ENCODE measurements around the gene HAPLN2.
"Not testable (repeated sequence)": the region's sequence is repeated elsewhere in the genome, so short reads cannot be mapped to it uniquely, and the experiment has no call there.

The HAPLN2 gene

DNA sequence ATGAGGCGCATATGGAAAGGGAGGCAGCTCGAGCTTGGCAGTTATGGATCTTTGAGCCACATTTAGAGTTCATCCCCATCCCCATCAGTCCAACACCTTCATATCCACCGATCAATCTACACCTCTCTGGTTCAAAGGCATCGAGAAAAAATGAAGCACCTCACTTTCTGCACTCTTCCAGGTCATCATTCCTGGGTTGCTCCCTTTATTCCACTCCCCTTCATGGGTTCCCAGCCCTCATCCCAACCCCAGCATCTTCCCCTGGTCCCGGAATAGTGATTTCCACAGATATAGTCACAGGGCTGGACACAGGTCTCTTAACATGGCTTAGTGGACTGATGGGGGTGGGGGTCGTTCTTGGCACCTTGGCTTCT lies 354 bp downstream of the HAPLN2 start:
- DNase-seq (ENCODE audit: low read depth in 2 of 2), result no peak

DNA sequence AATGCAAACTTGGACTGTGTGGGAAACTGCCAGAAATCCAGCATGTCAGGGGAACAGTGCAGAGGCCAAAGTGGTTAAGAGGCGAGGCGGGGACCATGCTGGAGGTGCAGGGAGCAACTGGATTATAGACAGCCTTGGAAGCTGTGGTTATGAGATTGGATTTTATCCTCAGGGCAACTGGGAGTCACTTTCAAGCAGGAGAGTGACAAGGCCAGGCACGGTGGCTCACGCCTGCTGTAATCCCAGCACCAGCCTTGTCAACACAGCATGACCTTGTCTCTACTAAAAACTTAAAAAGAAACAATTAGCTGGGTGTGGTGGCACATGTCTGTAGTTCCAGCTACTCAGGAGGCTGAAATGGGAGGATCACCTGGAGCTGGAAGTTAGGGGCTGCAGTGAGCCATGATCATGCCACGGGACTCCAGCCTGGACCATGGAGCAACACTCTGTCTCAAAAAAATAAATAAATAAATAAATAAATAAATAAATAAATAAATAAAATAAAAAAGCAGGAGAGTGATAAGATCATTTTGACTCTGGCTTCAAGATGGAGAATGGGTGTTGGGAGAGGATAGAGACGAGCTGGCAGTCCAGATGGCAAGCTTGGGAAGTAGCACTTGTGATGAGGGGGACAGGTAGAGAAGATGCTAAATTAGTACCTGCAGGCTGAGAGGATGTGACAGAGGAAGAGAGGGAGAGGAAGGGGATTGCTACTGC lies 3.5 kb downstream of the HAPLN2 start:
- no peak for DNase-seq (ENCODE audit: low read depth in 2 of 2)

DNA sequence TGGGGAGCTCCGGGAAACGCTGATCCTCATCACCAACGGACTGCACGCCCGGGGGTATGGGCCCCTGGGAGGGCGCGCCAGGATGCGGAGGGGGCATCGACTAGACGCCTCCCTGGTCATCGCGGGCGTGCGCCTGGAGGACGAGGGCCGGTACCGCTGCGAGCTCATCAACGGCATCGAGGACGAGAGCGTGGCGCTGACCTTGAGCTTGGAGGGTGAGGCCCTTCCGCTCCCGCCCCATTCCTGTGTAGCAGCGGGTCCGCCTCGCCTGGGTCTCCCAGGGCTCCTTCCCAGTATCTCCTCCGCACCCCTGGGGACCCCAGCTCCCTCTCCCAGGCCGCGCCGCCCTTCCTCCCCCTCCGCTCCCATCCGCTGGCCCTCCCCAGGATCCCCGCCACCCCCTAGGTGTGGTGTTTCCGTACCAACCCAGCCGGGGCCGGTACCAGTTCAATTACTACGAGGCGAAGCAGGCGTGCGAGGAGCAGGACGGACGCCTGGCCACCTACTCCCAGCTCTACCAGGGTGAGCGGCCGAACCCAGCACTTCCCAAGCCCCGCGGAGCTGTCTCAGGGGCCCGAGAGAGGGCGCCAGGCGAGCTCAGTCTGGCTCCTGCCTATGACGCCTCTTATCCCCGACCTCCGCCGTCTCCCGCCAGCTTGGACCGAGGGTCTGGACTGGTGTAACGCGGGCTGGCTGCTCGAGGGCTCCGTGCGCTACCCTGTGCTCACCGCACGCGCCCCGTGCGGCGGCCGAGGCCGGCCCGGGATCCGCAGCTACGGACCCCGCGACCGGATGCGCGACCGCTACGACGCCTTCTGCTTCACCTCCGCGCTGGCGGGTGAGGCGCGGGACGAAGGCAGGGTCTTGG lies 5.0 kb downstream of the HAPLN2 start:
- peak in 1 of 2 donors; percentile 32 for DNase-seq (ENCODE audit: low read depth in 2 of 2)

DNA sequence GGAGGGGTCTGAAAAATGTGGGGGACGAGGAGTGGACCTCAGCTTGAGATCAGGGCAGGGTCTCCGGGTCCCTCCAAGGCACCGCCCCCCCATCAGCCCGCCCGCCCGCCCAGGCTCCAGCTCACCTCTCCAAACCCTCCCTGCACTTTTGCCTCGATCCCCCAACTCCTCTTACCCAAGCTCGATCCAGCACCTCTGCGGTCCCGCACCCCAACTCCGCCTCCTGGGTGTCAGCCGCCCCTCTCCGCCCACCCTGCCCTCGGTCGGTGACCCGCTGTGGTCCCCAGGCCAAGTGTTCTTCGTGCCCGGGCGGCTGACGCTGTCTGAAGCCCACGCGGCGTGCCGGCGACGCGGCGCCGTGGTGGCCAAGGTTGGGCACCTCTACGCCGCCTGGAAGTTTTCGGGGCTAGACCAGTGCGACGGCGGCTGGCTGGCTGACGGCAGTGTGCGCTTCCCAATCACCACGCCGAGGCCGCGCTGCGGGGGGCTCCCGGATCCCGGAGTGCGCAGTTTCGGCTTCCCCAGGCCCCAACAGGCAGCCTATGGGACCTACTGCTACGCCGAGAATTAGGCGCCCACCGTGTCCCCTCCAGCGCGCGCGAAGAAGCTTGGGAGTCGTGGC lies 5.7 kb downstream of the HAPLN2 start:
- no peak for DNase-seq (ENCODE audit: low read depth in 2 of 2)

DNA sequence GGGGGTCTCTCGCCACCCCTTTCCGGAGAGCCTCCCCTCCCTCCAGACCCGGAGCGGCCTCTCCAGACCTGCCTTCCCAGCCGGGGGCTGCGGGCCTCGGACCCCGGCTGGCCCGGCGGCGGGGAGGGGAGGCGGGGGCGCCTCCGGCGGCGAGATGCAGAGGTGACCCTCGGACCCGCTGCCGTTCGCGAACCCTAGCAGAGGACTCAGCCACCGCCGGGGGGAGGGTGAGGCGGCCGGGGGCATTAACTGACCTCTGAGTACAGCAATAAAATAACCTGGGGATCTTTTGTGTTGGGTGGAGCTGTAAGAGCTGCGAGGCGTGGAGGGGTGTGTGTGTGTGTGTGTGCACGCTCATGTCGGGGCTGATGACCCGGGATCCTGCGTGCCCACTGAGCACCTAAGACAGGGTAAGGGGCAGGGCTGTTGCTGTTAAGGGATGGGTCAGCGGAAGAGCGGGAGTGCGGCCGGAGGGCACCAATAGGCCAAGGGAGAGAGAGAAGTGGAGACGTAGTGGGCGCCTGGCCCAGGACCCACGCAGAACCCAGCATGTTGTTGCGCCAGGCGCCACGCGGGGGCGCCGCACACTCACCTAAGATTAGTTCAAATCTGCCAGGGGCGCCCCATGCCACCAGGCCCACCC lies 6.3 kb downstream of the HAPLN2 start:
- DNase-seq (ENCODE audit: low read depth in 2 of 2), result peak; percentile 14 to 62

DNA sequence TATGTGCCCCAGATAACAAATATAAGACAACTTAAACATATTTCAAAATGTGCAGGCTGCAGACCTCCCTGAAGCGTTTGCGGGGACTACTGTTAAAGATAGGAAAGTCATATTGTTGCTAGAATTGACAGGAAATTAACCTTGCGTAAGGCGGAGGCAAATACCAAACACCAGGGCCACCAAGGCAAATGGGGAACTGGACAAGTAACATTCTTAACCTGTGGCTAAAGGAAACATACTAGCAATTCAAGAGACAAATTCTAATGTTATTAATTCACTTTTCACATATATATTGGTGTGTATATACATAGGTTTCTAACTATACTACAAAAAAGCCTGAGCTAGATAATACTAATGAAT lies 6.8 kb downstream of the HAPLN2 start:
- DNase-seq (ENCODE audit: low read depth in 2 of 2), result no peak

DNA sequence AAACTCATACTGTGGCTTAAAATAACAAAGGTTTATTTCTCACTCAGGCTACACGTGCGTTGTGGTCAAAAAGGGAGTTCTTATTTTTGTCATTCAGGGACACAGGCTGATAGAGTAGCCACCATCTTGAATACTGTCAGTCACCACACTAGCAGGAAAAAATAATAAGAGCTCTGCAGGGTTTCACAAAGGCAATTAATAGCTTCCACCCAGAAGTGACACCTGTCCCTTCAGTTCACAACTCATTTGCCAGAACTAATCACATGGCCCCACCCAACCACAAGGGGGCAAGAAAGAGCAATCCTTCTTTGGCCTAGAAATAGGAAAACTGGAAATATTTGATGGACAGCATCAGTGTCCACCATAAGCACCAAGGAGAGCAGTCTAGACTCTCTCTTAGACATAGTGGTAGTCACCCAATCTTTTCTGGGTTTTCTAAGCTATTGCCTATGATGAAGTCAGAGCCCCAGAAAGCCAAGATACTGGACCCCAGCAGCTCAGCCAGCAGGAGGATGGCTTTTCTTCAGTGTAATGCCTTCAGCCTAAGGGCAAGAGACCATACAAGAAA lies 8.2 kb downstream of the HAPLN2 start:
- no peak for DNase-seq (ENCODE audit: low read depth in 2 of 2)

DNA sequence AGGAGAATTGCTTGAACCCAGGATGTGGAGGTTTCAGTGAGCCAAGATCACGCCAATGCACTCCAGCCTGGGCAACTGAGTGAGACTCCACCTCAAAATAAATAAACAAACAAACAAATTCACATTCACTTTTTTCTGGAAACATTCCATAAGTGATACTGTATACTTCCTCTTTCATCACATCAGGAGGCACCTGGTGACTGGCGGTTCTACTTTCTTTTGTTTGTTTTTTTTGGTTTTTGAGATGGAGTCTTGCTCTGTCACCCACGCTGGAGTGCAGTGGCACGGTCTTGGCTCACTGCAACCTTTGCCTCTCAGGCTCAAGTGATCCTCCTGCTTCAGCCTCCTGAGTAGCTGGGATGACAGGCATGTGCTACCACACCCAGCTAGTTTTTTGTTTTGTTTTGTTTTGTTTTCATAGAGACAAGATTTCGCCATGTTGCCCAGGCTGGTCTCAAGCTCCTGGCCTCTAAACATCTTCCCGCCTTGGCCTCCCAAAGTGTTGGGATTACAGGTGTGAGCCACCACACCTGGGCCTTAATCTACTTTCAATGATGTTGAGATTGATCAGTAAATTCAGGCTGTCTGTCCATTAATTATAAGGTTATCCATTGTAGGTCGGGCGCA lies 10.7 kb downstream of the HAPLN2 start:
- DNase-seq (ENCODE audit: low read depth in 2 of 2), result no peak

DNA sequence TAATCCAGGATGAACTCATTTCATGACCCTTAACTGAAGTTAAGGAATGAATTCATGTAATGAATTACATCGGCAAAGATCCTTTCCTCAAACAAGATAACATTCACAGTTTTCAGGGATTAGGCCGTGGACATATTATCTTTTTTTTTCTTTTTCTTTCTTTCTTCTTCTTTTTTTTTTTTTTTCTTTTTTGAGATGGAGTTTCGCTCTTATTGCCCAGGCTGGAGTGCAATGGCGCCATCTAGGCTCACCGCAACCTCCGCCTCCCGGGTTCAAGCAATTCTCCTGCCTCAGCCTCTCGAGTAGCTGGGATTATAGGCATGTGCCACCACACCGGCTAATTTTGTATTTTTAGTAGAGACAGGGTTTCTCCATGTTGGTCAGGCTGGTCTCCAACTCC lies 11.9 kb downstream of the HAPLN2 start:
- not testable (repeated sequence) for DNase-seq (ENCODE audit: low read depth in 2 of 2)

DNA sequence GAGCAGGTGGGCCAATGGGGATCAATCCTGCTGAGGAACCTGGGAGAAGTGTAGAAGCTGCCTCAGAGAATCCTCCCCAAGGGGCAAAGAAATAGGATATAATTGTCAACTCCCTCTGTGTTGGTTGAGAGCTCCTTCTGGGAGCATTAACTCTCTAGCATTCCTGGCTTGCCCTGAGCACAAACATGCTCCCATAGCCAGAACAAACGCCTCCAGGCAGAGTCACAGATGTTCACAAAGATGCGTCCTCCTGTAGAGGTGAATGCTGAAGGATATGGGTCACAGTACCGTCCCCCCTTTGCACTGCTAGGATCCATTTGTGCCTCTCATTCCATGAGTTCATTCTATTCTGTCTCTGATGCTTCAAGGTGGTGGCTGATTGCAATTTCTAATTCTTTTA lies 13.1 kb downstream of the HAPLN2 start:
- DNase-seq (ENCODE audit: low read depth in 2 of 2), result no peak

DNA sequence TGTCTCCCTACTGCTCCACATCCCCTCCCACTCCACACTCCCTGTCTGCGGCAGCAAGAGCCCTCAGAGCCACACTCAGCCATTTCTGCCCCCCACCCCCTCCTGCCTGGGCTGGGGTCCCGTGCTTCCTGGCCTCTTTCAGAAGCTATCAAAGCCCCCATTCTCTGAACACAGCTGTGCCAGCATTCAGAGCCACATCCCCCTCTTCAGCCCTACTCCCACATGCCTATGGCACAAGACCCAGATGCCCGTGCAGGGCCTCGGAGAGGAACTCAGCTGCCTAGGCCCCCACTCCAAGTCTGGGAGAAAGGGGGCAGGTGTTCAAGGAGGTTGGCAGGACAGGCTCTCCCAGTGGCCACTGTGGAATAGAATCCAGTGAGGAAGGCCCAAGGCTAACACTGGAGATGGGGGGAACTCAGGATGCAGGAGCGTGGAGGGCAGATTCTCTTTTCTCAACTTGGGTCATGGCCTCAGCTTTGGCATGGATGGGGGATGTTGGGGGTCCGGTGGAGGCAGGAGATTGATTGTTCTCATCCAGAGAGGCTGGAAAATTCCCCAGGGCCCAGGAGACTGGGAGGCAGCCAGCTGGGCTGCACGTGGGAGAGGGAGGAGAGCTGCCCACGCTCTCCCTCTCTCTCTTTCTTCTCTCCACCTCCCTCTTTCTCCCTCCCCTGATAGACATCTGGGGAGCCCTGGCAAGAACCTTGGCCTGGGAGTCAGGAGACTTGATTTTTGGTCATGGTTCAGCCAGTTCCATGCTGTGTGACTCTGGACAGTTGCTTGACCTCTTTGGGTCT lies 19.2 kb downstream of the HAPLN2 start:
- no peak for DNase-seq (ENCODE audit: low read depth in 2 of 2)

DNA sequence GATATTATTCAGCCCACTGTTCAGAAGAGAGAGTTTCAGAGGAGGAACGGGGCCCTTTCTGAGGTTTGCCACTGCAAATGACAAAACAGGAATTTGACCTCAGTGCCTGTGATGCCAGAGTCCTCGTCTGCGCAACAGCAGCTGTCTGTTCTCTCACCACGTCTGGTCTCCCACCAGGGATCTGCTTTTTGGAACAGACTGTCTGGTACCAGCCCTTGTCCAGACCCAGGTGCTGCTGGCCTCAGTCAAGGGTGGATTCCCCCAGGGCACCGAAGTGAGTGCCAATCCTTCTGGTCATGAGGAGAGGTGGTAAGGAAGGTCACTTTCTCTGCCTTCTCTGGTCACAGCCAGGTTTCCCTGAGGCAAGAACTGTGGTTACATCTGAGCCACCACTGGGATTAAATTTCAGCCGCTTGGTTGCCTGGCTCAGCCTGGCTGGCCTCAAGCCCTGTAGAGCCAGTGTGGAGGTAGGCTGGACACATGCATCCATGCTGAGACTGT lies 20.4 kb downstream of the HAPLN2 start:
- no peak for DNase-seq (ENCODE audit: low read depth in 2 of 2)

DNA sequence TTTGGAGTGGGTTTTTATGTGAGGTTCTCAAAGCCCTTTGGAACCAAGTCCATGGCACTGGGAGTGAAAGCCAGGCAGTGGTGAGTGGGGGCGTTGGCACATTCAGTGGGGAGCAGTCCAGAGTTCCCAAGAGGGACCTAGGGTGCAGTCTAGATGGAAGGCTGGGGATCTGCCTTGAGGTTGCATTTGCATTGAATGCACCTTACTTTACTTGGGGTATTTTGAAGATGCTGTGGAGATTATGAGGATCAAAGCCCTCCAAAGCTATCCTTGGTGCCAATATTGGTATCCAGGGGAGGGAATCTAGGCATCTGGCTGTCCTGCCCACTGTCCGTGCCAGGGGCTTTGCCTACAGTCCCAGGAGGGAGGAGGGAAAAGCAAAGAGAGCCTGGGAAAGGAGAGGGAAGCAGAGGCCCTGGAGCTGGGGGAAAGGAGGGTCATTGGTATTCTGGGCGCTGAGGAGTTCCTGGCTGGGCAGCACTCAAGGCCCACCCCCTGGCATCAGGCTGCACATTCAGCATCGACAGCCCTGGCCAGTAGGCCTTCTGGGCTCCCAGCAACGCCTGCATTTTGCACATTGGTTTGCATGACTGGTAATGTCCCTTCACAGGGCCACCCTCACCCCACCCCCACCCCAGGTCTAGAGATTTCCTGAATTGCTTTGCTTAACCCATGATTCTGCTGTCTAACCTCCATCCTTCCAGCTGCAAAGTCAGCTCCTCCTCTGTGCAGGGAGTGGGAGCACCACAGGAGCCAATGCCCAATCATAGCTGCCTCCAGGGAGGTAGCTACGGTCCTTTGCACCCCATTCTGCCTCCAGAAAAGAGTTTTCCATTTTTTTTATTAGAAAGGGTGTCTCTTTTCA lies 21.9 kb downstream of the HAPLN2 start:
- DNase-seq (ENCODE audit: low read depth in 2 of 2), result no peak

DNA sequence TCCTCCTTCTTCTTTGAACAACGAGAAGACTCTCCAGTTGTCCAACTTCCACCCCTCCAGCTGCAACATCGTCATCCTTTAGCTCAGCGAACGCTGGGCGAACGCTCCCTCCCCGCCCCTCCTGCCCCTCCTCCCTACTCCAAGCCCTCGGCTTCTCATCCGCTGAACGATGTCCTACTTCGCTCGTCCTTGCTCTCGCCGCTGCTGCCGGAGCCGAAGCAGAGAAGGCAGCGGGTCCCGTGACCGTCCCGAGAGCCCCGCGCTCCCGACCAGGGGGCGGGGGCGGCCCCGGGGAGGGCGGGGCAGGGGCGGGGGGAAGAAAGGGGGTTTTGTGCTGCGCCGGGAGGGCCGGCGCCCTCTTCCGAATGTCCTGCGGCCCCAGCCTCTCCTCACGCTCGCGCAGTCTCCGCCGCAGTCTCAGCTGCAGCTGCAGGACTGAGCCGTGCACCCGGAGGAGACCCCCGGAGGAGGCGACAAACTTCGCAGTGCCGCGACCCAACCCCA lies 22.6 kb downstream of the HAPLN2 start, which contains the start of gene BCAN:
TSS of gene BCAN (plus strand) at position 357 of the 504 bp plus-strand sequence. CDS start 3,938 bp downstream, outside the sequence.
- no peak for DNase-seq (ENCODE audit: low read depth in 2 of 2)

DNA sequence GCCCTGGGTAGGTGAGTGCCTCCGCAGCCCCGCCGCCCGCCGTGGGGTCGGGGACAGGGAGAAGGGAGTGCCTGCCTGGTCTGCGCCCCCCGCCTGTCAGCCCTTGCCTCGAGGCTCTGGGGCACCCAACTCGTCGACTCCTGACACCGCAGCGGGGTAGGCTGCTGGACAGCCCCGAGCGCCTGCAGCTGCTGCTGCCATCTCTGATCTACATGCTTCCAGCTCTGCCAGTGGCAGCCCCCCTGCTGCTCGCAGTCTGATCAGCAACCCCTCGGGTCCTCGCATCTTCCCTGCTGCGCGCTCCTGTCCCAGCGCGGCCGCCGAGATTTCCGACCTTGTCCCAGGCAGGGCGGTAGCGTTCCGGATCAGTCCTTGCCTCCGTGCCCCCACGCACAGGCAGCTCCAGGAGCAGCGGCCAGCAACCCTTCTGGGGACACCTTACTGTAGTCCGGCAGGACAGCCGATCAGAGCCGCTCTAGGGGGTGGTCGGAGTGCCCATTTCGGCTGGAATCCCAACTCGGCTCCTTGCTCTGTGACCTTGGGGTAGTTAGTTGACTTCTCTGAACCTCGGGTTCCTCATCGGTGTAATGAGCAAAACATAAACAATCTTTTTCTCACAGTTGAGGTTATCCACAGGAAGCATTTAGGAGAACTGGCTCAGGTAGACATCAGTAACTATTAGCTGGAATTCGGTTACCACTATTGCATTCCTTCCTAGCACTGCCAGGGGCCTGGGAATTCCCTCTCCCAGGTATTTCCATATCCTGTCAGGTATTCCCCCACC lies 23.2 kb downstream of the HAPLN2 start:
- DNase-seq (ENCODE audit: low read depth in 2 of 2), result no peak

DNA sequence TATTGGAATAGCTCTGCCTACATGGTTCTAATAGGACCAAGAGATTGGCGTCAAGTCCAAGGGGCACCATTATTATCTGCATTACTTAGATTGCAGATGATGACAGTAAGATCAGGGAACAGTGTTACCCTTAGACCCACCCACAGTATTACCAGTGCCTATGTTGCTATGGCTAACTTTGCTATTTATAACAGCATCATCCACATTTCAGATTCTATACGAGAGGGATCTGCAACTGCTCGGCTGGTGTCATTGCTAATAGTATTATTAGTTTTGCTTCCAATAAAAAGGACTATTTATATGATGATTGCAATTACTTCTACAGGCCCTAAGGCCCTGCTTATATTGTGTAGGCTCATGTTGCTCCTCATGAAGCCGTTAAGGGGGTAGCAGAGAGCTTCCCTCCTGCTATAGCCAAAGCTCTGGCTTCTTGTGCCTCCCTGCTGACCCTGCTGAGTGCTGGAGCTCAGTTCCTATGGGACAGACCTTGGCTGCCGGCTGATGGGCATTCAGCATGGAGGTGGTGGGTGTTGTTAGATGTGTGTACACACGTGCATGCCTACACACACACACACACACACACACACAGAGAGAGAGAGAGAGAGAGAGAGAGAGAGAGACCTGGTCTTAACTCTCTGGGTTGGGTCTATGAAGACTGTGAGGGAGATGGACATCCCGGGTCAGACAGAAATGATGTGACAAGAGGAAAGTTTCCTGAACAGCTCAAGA lies 24.0 kb downstream of the HAPLN2 start:
- DNase-seq (ENCODE audit: low read depth in 2 of 2), result no peak

DNA sequence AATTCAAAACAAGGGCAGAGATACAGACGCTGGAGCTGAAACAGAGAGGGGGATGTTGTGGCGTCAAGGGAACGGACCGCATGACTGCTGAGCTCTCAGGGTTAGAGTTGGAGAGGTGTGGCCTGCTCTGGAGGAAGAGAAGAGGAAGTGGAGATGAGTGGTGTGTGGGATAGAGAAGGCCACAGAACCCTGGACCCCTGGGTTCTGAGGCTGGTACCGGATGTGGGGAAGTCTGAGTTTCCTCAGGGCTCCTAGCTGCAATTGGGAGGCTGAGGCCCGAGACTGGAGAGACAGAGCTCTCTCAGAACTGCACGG lies 24.5 kb downstream of the HAPLN2 start:
- DNase-seq (ENCODE audit: low read depth in 2 of 2), result no peak

DNA sequence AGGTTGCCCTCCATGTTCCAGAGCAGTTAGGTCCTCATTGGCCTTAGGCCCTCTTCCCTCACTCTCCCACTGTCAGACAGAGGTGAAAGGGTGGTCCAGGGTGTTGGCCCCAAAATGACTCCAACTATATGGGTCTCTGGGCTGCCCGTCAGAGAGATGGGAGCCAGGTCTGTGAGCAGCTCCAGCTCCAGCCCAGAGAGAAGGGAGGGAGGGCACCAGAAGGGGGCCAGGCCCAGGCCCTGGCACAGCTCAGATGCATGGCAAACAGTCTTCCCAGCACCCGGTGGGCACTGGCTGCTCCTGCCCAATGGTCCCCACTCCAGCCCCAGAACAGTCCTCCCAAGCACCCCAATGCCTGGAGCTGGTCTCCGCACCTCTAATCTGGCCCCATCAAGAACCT lies 24.9 kb downstream of the HAPLN2 start:
- DNase-seq (ENCODE audit: low read depth in 2 of 2), result no peak
